ENCODE results near the gene SLC41A1. TPM values are rescaled to one million over a fixed set of nuclear protein-coding genes. Genes with fewer than 3 reads are reported as not detected.

The SLC41A1 gene
- total RNA-seq, 4 donors from 2014 or later = 10.3 to 23.2 (median 15.6) TPM

GRCh38 chr1:205832326-205832751, 19.3 kb upstream of the SLC41A1 start:
- no peak for TF ChIP-seq CTCF (IDR thresholded peaks at IDR 0.05; ENCODE audit: low read depth)

- no peak for TF ChIP-seq CTCF (IDR thresholded peaks at IDR 0.05; ENCODE audit: low read depth)
Observed at GRCh38 chr1:205827623-205828022, 14.6 kb upstream of the SLC41A1 start.

- TF ChIP-seq CTCF (IDR thresholded peaks at IDR 0.05; ENCODE audit: low read depth) = no peak
Observed at GRCh38 chr1:205826995-205827394, 14.0 kb upstream of the SLC41A1 start.

GRCh38 chr1:205826016-205826806, 13.2 kb upstream of the SLC41A1 start:
- TF ChIP-seq CTCF (IDR thresholded peaks at IDR 0.05; ENCODE audit: low read depth) = no peak

GRCh38 chr1:205824180-205824579, 11.2 kb upstream of the SLC41A1 start:
- TF ChIP-seq CTCF (IDR thresholded peaks at IDR 0.05; ENCODE audit: low read depth) = no peak

- TF ChIP-seq CTCF (IDR thresholded peaks at IDR 0.05; ENCODE audit: low read depth) = no peak
Observed at GRCh38 chr1:205822397-205822796, 9.4 kb upstream of the SLC41A1 start.

GRCh38 chr1:205817988-205818387, 5.0 kb upstream of the SLC41A1 start:
- no peak for TF ChIP-seq CTCF (IDR thresholded peaks at IDR 0.05; ENCODE audit: low read depth)
